ENCODE data around the gene KCNN3.

KCNN3 gene

GRCh38 chr1:154791292-154792166 is 78.6 kb downstream of the KCNN3 start:
- DNase-seq = peak; percentile 55

GRCh38 chr1:154788886-154789285 is 81.2 kb downstream of the KCNN3 start:
- DNase-seq = no peak

- DNase-seq = no peak
Measured at GRCh38 chr1:154788110-154788870, 81.8 kb downstream of the KCNN3 start.

- no peak for DNase-seq
Measured at GRCh38 chr1:154786804-154787570, 83.1 kb downstream of the KCNN3 start.

- DNase-seq = no peak
Measured at GRCh38 chr1:154784924-154785531, 85.1 kb downstream of the KCNN3 start.

GRCh38 chr1:154784416-154784815 is 85.7 kb downstream of the KCNN3 start:
- DNase-seq = no peak

GRCh38 chr1:154783976-154784375 is 86.1 kb downstream of the KCNN3 start:
- DNase-seq = no peak

GRCh38 chr1:154780541-154780940 is 89.5 kb downstream of the KCNN3 start:
- no peak for DNase-seq

- no peak for DNase-seq
Measured at GRCh38 chr1:154779551-154780189, 90.4 kb downstream of the KCNN3 start.

GRCh38 chr1:154778944-154779343 is 91.1 kb downstream of the KCNN3 start:
- no peak for DNase-seq

GRCh38 chr1:154778275-154778674 is 91.8 kb downstream of the KCNN3 start:
- no peak for DNase-seq

GRCh38 chr1:154777781-154778180 is 92.3 kb downstream of the KCNN3 start:
- no peak for DNase-seq

GRCh38 chr1:154777154-154777553 is 92.9 kb downstream of the KCNN3 start:
- no peak for DNase-seq

- DNase-seq = no peak
Measured at GRCh38 chr1:154775621-154776605, 94.2 kb downstream of the KCNN3 start.

GRCh38 chr1:154774175-154774855 is 95.8 kb downstream of the KCNN3 start:
- no peak for DNase-seq

- no peak for DNase-seq
Measured at GRCh38 chr1:154773551-154773950, 96.5 kb downstream of the KCNN3 start.

GRCh38 chr1:154772606-154773506 is 97.2 kb downstream of the KCNN3 start:
- DNase-seq = no peak

GRCh38 chr1:154772056-154772455 is 98.0 kb downstream of the KCNN3 start:
- DNase-seq = no peak

- DNase-seq = no peak
Measured at GRCh38 chr1:154770897-154771594, 99.0 kb downstream of the KCNN3 start.
